Gastroesophageal sphincter (tissue), 3 donors: Measurements from ENCODE around the gene ZNF236.

Experiments
- EP300 ChIP-seq: sonication (generic); formaldehyde crosslinking; IDR thresholded peaks from one replicate; pipeline ENCODE4 v1.6.1; 2017; ENCODE audit warnings: antibody characterized with exemption, mild to moderate bottlenecking
- POLR2A ChIP-seq, 2 donors: fragments of 450-650 bp; IDR thresholded peaks; one replicate each; pipeline ENCODE4 v1.6.1; 2017; ENCODE audit warnings: antibody characterized with exemption in 2 of 2, mild to moderate bottlenecking in 2 of 2, moderate library complexity in 1 of 2
- TF ChIP-seq, protein P1 (sequence below), 4 experiments: fragments of 200-600 bp in 2 of 4; fragments of 450-650 bp in 2 of 4; sonication (generic) in 1 of 4; IDR thresholded peaks; one replicate each; pipeline ENCODE4 v1.5.1; 2017 to 2019; ENCODE audit warnings: antibody characterized with exemption in 4 of 4, mild to moderate bottlenecking in 2 of 4, moderate library complexity in 2 of 4

DNA sequence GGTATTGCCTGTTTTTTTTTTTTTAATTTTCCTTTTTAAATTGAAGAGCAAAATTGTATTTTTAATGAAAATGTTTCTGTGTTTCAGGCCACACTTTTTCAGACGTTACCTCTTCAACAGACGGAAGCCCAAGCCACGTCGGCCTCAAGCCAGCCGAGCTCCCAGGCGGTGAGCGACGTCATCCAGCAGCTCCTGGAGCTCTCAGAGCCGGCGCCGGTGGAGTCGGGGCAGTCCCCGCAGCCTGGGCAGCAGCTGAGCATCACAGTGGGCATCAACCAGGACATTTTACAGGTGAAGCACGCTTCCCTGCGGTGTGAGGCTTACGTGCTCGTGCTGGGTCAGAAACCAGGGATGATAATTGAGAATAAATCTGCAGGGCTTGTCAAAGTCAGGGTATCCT, 57.7 kb downstream of the ZNF236 start:
- TF ChIP-seq POLR2A (IDR thresholded peaks at IDR 0.05), result no peak
- TF ChIP-seq, protein P1, sequence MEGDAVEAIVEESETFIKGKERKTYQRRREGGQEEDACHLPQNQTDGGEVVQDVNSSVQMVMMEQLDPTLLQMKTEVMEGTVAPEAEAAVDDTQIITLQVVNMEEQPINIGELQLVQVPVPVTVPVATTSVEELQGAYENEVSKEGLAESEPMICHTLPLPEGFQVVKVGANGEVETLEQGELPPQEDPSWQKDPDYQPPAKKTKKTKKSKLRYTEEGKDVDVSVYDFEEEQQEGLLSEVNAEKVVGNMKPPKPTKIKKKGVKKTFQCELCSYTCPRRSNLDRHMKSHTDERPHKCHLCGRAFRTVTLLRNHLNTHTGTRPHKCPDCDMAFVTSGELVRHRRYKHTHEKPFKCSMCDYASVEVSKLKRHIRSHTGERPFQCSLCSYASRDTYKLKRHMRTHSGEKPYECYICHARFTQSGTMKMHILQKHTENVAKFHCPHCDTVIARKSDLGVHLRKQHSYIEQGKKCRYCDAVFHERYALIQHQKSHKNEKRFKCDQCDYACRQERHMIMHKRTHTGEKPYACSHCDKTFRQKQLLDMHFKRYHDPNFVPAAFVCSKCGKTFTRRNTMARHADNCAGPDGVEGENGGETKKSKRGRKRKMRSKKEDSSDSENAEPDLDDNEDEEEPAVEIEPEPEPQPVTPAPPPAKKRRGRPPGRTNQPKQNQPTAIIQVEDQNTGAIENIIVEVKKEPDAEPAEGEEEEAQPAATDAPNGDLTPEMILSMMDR (IDR thresholded peaks at IDR 0.05), result no peak
- no peak for TF ChIP-seq EP300
